ENCODE results near the gene COL4A1.

Gene COL4A1

GRCh38 chr13:110294146-110294545, 12.8 kb downstream of the COL4A1 start:
- DNase-seq, result no peak

GRCh38 chr13:110293649-110294048, 13.3 kb downstream of the COL4A1 start:
- DNase-seq, result no peak

- DNase-seq, result no peak
Measured at GRCh38 chr13:110293037-110293436, 13.9 kb downstream of the COL4A1 start.

- no peak for DNase-seq
Measured at GRCh38 chr13:110291286-110291685, 15.7 kb downstream of the COL4A1 start.

- no peak for DNase-seq
Measured at GRCh38 chr13:110290826-110291225, 16.1 kb downstream of the COL4A1 start.

- DNase-seq, result no peak
Measured at GRCh38 chr13:110290153-110290552, 16.8 kb downstream of the COL4A1 start.

GRCh38 chr13:110289661-110290060, 17.3 kb downstream of the COL4A1 start:
- DNase-seq, result no peak

GRCh38 chr13:110289174-110289573, 17.8 kb downstream of the COL4A1 start:
- DNase-seq, result no peak

GRCh38 chr13:110286833-110287819, 19.8 kb downstream of the COL4A1 start:
- DNase-seq, result no peak

- DNase-seq, result no peak
Measured at GRCh38 chr13:110285991-110286832, 20.7 kb downstream of the COL4A1 start.

GRCh38 chr13:110284779-110285484, 22.0 kb downstream of the COL4A1 start:
- DNase-seq, result no peak

GRCh38 chr13:110283736-110284517, 23.0 kb downstream of the COL4A1 start:
- no peak for DNase-seq

- DNase-seq, result no peak
Measured at GRCh38 chr13:110282316-110282841, 24.6 kb downstream of the COL4A1 start.

- no peak for DNase-seq
Measured at GRCh38 chr13:110281736-110282135, 25.2 kb downstream of the COL4A1 start.

GRCh38 chr13:110280985-110281688, 25.8 kb downstream of the COL4A1 start:
- no peak for DNase-seq

- DNase-seq, result no peak
Measured at GRCh38 chr13:110280231-110280813, 26.6 kb downstream of the COL4A1 start.

- DNase-seq, result no peak
Measured at GRCh38 chr13:110279684-110280083, 27.3 kb downstream of the COL4A1 start.

- DNase-seq, result no peak
Measured at GRCh38 chr13:110278859-110279258, 28.1 kb downstream of the COL4A1 start.

GRCh38 chr13:110277357-110277975, 29.5 kb downstream of the COL4A1 start:
- DNase-seq, result no peak
